GM13976 (cell line): Measurements from ENCODE around the gene ABL2.

Source experiments
- DNase-seq: peaks from one replicate; pipeline ENCODE4 v3.0.0; 2012; ENCODE audit warnings: low spot score
- in situ Hi-C: fragments of 300-500 bp; cut with MboI; formaldehyde crosslinking; loops from one replicate; pipeline ENCODE4 v1.12.0; 2022; ENCODE audit warnings: low sequenced_read_pairs, mixed read lengths, inconsistent platforms; ENCODE audit not compliant: unreplicated experiment
- TF ChIP-seq, protein P1 (sequence below): IDR thresholded peaks from 2 replicates; pipeline ENCODE4 v1.5.1; 2012; ENCODE audit warnings: borderline replicate concordance, mild to moderate bottlenecking; ENCODE audit not compliant: insufficient read depth; ENCODE audit errors: extremely low read depth, missing control alignments, control extremely low read depth

ABL2 gene

DNA sequence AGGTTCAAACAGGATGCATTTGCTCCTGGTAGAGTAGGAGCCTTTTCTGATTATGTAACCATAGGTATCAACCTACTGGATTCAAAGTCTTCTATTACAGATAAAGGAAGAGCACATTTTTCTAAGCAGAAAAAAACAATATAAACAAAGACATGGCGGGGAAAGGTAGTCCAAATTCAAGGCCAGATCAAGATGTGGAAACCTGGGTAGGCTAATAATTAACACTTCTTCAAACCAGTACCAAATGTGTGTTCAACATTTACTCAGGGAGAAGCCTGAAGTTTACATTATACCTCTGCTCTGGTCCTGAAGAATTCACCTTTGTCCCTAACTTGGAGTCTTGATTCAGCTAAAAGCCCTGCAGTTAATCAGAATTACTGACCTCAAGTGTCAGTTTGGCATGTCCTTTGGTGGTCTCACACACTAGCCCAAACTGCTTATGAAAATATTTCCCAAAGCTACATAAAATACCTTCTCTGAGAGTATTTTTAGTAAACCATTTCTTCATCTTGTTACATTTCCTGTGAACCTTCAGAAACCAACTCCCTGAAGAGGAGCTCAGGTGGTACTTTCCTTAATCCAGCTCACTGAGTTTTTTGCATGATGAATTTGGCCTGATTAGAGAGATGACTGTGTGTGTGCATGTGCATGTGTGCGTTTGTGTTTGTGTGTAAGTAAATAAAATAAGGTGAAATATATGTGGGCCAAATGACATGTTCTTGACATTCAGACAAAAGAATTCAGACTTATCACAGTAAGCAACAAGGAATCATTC is 77.4 kb downstream of the ABL2 start:
- in situ Hi-C loops: no loop called here
- TF ChIP-seq, protein P1, sequence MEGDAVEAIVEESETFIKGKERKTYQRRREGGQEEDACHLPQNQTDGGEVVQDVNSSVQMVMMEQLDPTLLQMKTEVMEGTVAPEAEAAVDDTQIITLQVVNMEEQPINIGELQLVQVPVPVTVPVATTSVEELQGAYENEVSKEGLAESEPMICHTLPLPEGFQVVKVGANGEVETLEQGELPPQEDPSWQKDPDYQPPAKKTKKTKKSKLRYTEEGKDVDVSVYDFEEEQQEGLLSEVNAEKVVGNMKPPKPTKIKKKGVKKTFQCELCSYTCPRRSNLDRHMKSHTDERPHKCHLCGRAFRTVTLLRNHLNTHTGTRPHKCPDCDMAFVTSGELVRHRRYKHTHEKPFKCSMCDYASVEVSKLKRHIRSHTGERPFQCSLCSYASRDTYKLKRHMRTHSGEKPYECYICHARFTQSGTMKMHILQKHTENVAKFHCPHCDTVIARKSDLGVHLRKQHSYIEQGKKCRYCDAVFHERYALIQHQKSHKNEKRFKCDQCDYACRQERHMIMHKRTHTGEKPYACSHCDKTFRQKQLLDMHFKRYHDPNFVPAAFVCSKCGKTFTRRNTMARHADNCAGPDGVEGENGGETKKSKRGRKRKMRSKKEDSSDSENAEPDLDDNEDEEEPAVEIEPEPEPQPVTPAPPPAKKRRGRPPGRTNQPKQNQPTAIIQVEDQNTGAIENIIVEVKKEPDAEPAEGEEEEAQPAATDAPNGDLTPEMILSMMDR: no peak
- no peak for DNase-seq

DNA sequence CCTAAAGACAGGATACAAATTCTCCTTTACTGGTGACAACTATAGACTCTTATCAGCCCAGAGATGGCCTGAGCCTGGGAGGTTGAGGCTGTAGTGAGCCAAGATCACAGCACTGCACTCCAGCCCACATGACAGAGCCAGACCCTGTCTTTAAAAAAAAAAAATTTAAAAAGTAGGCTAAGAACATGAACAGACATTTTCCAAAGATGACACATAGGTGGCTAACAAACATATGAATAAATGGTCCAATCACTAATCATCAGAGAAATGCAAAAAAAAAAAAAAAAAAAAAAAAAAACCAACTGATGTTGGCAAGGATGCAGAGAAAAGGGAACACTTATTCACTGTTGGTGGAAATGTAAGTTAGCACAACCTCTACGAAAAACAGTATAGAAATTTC is 82.6 kb downstream of the ABL2 start:
- in situ Hi-C loops: no loop called here
- TF ChIP-seq, protein P1: no peak
- DNase-seq: no peak

DNA sequence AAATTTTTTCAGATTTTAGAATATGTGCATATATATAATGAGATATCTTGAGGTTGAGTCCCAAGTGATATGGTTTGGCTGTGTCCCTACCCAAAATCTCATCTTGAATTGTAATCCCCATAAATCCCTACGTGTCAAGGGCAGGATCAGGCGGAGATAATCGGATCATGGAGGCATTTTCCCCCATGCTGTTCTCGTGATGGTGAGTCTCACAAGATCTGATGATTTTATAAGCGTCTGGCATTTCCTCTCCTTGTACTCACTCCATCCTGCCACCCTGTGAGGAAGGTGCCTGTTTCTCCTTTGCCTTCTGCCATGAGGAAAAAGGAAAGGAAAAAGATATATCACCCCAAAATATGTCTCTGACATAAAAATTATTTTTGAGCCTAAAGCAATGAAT is 83.0 kb downstream of the ABL2 start:
- TF ChIP-seq, protein P1: no peak
- in situ Hi-C loops: no loop called here
- DNase-seq: no peak

DNA sequence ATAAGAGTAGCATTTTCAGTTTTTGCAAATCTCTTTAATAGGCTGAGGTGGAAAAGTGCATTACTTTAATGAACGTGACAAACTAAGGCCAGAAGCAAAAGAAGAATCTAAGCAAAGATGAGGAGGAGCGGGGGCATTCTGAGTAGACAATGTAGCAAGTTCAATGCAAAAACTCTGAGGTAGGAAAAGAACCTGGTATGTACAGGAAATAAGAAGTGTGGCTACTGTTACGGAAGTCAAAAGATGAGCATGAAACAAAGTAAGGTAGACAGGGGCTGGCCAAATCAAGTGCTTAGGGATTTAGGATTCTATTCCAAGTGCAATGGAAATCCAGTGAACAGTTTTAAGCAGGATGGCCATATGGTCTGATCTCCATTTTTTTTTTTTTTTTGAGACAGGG is 84.0 kb downstream of the ABL2 start:
- DNase-seq: no peak
- in situ Hi-C loops: no loop called here
- TF ChIP-seq, protein P1: no peak

DNA sequence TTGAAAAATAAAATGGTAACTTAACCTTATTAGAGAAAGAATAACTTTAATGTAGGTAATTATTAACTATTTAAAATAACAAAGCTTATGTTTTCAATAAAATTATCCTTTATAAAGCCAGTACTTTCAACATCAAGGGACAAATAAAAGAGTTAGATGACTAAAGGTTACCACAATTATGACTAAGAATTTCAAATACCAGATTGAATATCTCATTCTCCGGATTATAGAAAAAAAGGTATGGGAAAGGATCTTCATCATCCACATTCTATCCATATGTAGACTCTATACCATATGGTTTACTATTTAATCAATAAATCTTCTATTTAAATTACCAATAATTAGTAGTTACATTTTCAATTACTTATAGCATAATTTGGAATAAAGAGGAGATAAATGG is 84.9 kb downstream of the ABL2 start:
- TF ChIP-seq, protein P1: no peak
- in situ Hi-C loops: no loop called here
- no peak for DNase-seq

DNA sequence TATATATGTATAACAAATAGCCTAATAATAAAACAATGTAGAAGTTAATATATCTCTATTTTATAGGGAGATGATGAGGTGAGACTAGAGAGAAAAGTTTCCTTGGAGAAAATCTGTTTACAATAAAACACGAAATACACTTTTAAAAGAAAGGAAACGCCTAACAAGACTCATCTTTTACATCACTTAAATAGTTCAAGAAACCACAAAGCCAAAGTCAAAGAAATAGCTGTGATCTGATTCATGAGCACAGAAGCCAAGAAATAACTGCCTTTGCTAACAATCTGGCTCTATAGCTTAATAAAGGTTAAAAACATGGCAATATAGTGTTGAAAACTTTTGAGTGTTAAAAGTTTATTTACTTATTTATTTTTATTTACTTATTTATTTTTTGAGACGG is 86.2 kb downstream of the ABL2 start:
- in situ Hi-C loops: no loop called here
- no peak for DNase-seq
- TF ChIP-seq, protein P1: no peak
